GM12891 (cell line): ENCODE data around the gene IGF1R.

Experiments used
- POLR2A ChIP-seq: IDR thresholded peaks from 2 replicates; pipeline ENCODE4 v1.6.1; 2011; ENCODE audit warnings: low read depth, low read length, control low read depth
- POLR2AphosphoS5 ChIP-seq: IDR thresholded peaks from 2 replicates; pipeline ENCODE4 v1.6.1; 2011; ENCODE audit warnings: low read depth, low read length, control low read depth
- SPI1 ChIP-seq: IDR thresholded peaks from 2 replicates; pipeline ENCODE4 v1.6.1; 2011; ENCODE audit warnings: low read depth, low read length, control low read depth
- TAF1 ChIP-seq: IDR thresholded peaks from 2 replicates; pipeline ENCODE4 v1.6.1; 2011; ENCODE audit warnings: low read depth, low read length, control low read depth

- TF ChIP-seq TAF1 (no peak), POLR2A (no peak), SPI1 (no peak), POLR2AphosphoS5 (no peak)
Measured at GRCh38 chr15:98997312-98997711, 349.0 kb downstream of the IGF1R start.
